C4-2B (cell line): ENCODE data around the gene CXorf65.

Source experiments
- ZFX ChIP-seq: fragments of 450-650 bp; IDR thresholded peaks from 2 replicates; pipeline ENCODE4 v1.6.1; 2017
- TF ChIP-seq, protein P1 (sequence below): fragments of 450-650 bp; conservative IDR thresholded peaks from 2 replicates; pipeline ENCODE4 v1.5.1; 2017; ENCODE audit warnings: mild to moderate bottlenecking

DNA sequence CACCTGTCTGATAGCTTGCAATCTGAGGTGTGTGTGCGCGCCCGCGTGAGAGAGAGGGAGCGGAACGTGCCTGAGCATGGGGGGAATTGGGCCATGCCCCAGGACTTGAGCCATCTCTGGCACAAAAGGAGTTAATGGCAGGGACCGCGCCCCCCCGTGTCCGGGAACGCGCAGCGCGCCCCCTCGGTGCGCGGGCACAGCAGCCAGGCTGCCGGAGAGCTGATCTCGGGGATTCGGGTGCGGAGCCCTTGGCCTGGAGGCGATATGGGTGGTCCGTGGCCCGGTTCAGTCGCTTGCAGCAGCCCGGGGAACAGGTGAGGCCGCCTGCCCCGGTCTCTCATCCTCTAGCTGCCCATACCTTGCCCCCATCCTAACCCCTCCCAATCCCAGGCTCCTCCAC, 38.1 kb upstream of the CXorf65 start, which contains the start of gene NLGN3:
- TF ChIP-seq, protein P1, sequence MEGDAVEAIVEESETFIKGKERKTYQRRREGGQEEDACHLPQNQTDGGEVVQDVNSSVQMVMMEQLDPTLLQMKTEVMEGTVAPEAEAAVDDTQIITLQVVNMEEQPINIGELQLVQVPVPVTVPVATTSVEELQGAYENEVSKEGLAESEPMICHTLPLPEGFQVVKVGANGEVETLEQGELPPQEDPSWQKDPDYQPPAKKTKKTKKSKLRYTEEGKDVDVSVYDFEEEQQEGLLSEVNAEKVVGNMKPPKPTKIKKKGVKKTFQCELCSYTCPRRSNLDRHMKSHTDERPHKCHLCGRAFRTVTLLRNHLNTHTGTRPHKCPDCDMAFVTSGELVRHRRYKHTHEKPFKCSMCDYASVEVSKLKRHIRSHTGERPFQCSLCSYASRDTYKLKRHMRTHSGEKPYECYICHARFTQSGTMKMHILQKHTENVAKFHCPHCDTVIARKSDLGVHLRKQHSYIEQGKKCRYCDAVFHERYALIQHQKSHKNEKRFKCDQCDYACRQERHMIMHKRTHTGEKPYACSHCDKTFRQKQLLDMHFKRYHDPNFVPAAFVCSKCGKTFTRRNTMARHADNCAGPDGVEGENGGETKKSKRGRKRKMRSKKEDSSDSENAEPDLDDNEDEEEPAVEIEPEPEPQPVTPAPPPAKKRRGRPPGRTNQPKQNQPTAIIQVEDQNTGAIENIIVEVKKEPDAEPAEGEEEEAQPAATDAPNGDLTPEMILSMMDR: no peak
- TF ChIP-seq ZFX: no peak
